ENCODE data around the gene MS4A18. TPM values are rescaled to one million over a fixed set of nuclear protein-coding genes. Genes with fewer than 3 reads are reported as not detected.

The MS4A18 gene
- total and polyA plus RNA-seq, 4 donors: not detected

- Histone ChIP-seq H3K9me3 (ENCODE audit: control insufficient read depth in 4 of 4, low read length in 3 of 4) (peaks cover 0 to 2% (median 0%) of the 10 kb centered on the region in 4 donors), H3K4me1 (ENCODE audit: control insufficient read depth in 4 of 4, insufficient read depth in 4 of 4, low read length in 3 of 4) (no peaks in the 10 kb centered on the region), H3K27me3 (ENCODE audit: control insufficient read depth in 4 of 4, insufficient read depth in 4 of 4, low read length in 3 of 4) (no peaks in the 10 kb centered on the region), H3K27ac (ENCODE audit: low read depth in 1 of 2, low read length in 2 of 2) (no peak overlapping the region), H3K9ac (ENCODE audit: low read depth in 1 of 2, low read length in 2 of 2) (no peak overlapping the region), H3K4me3 (ENCODE audit: low read depth in 1 of 3, low read length in 3 of 3) (no peak overlapping the region), H3K36me3 (ENCODE audit: control insufficient read depth in 4 of 4, insufficient read depth in 3 of 4, low read depth in 1 of 4, low read length in 3 of 4) (no peaks in the 10 kb centered on the region)
- TF ChIP-seq EGR1 (IDR thresholded peaks at IDR 0.05; ENCODE audit: low read depth in 2 of 2) (no peak), TAF1 (conservative IDR thresholded peaks at IDR 0.05) (no peak), YY1 (IDR thresholded peaks at IDR 0.05) (no peak), REST (IDR thresholded peaks at IDR 0.05) (no peak), NR2F2 (IDR thresholded peaks at IDR 0.05) (no peak), ATF3 (IDR thresholded peaks at IDR 0.05) (no peak), MAX (IDR thresholded peaks at IDR 0.05) (no peak), JUND (IDR thresholded peaks at IDR 0.05) (no peak), FOXA2 (IDR thresholded peaks at IDR 0.05) (no peak), ZBTB33 (IDR thresholded peaks at IDR 0.05) (no peak), SP1 (IDR thresholded peaks at IDR 0.05) (no peak), HNF4A (conservative IDR thresholded peaks at IDR 0.05) (no peak), FOXA1 (IDR thresholded peaks at IDR 0.05) (no peak), GABPA (IDR thresholded peaks at IDR 0.05 in 1 of 2, conservative IDR thresholded peaks at IDR 0.05 in 1 of 2) (no peak), CTCF (IDR thresholded peaks at IDR 0.05; ENCODE audit: low read depth, low read length, missing input control) (no peak), HNF4G (IDR thresholded peaks at IDR 0.05) (no peak)
- DNase-seq (ENCODE audit: low spot score): no peak
Observed at GRCh38 chr11:60780774-60781173, 56.3 kb downstream of the MS4A18 start.
